HCT116 (cell line): ENCODE results near the gene TASP1. TPM values are rescaled to one million over a fixed set of nuclear protein-coding genes. Genes with fewer than 3 reads are reported as not detected.

Experiments
- ATAC-seq: fragments of 200-7000 bp; cut with Tn5 transposase; 2 replicates; pipeline ENCODE4 v1.9.1; 2020; ENCODE audit warnings: mild to moderate bottlenecking, moderate library complexity
- BruUV-seq: library from RNA; stranded (reverse); fragments of 400-500 nt; replicated peaks from 2 replicates; lab custom pipeline; 2021; lab: Mats Ljungman, UMichigan
- CTCF ChIA-PET: fragments of 300-600 bp; sonication (Branson Sonifier 250); formaldehyde crosslinking; loops from one replicate; lab custom pipeline; 2021; ENCODE audit warnings: antibody characterized with exemption; lab: Charles Lee
- POLR2A ChIA-PET: fragments of 300-600, 350-600 bp; sonication (Branson Sonifier 250); formaldehyde crosslinking; loops from one replicate; lab custom pipeline; 2021; ENCODE audit warnings: antibody characterized with exemption; lab: Charles Lee
- RAD21 ChIA-PET, 2 experiments: fragments of 300-600 bp; sonication (Branson Sonifier 250); formaldehyde crosslinking; loops; one replicate each; lab custom pipeline; 2023; ENCODE audit warnings: low total read pairs in 2 of 2; ENCODE audit not compliant: uncharacterized antibody in 2 of 2, unreplicated experiment in 2 of 2, low non-redundant PET in 1 of 2; lab: Charles Lee
- DNase-seq: peaks from one replicate; pipeline ENCODE4 v3.0.0-alpha.2; 2010; ENCODE audit warnings: low read depth, low spot score
- H2AFZ ChIP-seq: fragments of 200-600 bp; shearing (Covaris generic), sonication (generic); 2 replicates; pipeline ENCODE4 v1.6.1; 2017; ENCODE audit warnings: low read depth, mixed run types, mixed read lengths, antibody characterized with exemption, low read length; ENCODE audit not compliant: poor library complexity, severe bottlenecking
- H3K27ac ChIP-seq: 2 replicates; pipeline ENCODE4 v1.5.1; 2012; ENCODE audit warnings: low read depth, low read length
- H3K27me3 ChIP-seq: fragments of 200-600 bp; sonication (generic); 2 replicates; pipeline ENCODE4 v1.6.1; 2016; ENCODE audit warnings: mixed run types, low read length, mixed read lengths; ENCODE audit not compliant: insufficient read depth
- H3K36me3 ChIP-seq, 2 experiments: fragments of 200-500 bp in 1 of 2; fragments of 200-600 bp in 1 of 2; sonication (Bioruptor generic) in 1 of 2; sonication (generic) in 1 of 2; 2 replicates each; pipeline versions ENCODE4 v1.5.1 to v1.6.1; 2014 to 2016; ENCODE audit warnings: low read length in 2 of 2, inconsistent platforms in 1 of 2, mixed read lengths in 1 of 2, mixed run types in 1 of 2; ENCODE audit not compliant: insufficient read depth in 2 of 2, control insufficient read depth in 1 of 2
- H3K4me1 ChIP-seq, 2 experiments: fragments of 200-600 bp in 1 of 2; sonication (generic) in 1 of 2; 2 replicates each; pipeline versions ENCODE4 v1.5.1 to v1.6.1; 2012 to 2017; ENCODE audit warnings: low read length in 2 of 2, inconsistent platforms in 1 of 2, mild to moderate bottlenecking in 1 of 2, mixed read lengths in 1 of 2, mixed run types in 1 of 2, moderate library complexity in 1 of 2; ENCODE audit not compliant: insufficient read depth in 2 of 2, control insufficient read depth in 1 of 2
- H3K4me2 ChIP-seq: fragments of 200-600 bp; sonication (generic); 2 replicates; pipeline ENCODE4 v1.6.1; 2017; ENCODE audit warnings: mixed run types, low read length, mixed read lengths
- H3K4me3 ChIP-seq, 2 experiments: fragments of 200-600 bp in 1 of 2; sonication (generic) in 1 of 2; replicated peaks in 1 of 2; 2 replicates each; pipeline ENCODE4 v1.5.1; 2011 to 2016; ENCODE audit warnings: low read length in 2 of 2, control low read depth in 1 of 2, low read depth in 1 of 2, mild to moderate bottlenecking in 1 of 2, mixed read lengths in 1 of 2, mixed run types in 1 of 2
- H3K79me2 ChIP-seq: fragments of 200-600 bp; sonication (generic); 2 replicates; pipeline ENCODE4 v1.6.1; 2017; ENCODE audit warnings: mild to moderate bottlenecking, mixed run types, low read length, moderate library complexity, mixed read lengths; ENCODE audit not compliant: insufficient read depth
- H3K9ac ChIP-seq: fragments of 200-600 bp; sonication (generic); 2 replicates; pipeline ENCODE4 v1.6.1; 2016; ENCODE audit warnings: low read length, mixed read lengths
- H3K9me2 ChIP-seq: fragments of 200-600 bp; sonication (generic), shearing (Covaris generic); 2 replicates; pipeline ENCODE4 v1.6.1; 2017; ENCODE audit warnings: mixed run types, mild to moderate bottlenecking, moderate library complexity; ENCODE audit not compliant: insufficient read depth
- H3K9me3 ChIP-seq, 2 experiments: fragments of 200-500 bp in 1 of 2; fragments of 200-600 bp in 1 of 2; sonication (Bioruptor generic) in 1 of 2; sonication (generic) in 1 of 2; 2 replicates each; pipeline ENCODE4 v1.6.1; 2014 to 2017; ENCODE audit warnings: low read length in 2 of 2, mixed read lengths in 2 of 2, inconsistent platforms in 1 of 2, low read depth in 1 of 2, mild to moderate bottlenecking in 1 of 2, mixed run types in 1 of 2, moderate library complexity in 1 of 2; ENCODE audit not compliant: control insufficient read depth in 1 of 2, insufficient read depth in 1 of 2
- H4K20me1 ChIP-seq: fragments of 200-600 bp; sonication (generic), shearing (Covaris generic); 2 replicates; pipeline ENCODE4 v1.6.1; 2017; ENCODE audit warnings: mixed run types, mild to moderate bottlenecking, moderate library complexity; ENCODE audit not compliant: insufficient read depth
- CBX3 ChIP-seq: IDR thresholded peaks from 2 replicates; pipeline ENCODE4 v1.6.1; 2012; ENCODE audit warnings: low read depth
- CEBPB ChIP-seq: IDR thresholded peaks from 2 replicates; pipeline ENCODE4 v1.6.1; 2012; ENCODE audit warnings: low read depth
- EZH2 ChIP-seq: fragments of 200-600 bp; sonication (generic); IDR thresholded peaks from 2 replicates; pipeline ENCODE4 v1.6.1; 2017; ENCODE audit warnings: antibody characterized with exemption, mixed run types
- EZH2phosphoT487 ChIP-seq: fragments of 200-600 bp; IDR thresholded peaks from 2 replicates; pipeline ENCODE4 v1.6.1; 2018; ENCODE audit warnings: antibody characterized with exemption, borderline replicate concordance
- JUND ChIP-seq: IDR thresholded peaks from 2 replicates; pipeline ENCODE4 v1.6.1; 2012
- POLR2A ChIP-seq: IDR thresholded peaks from 2 replicates; pipeline ENCODE4 v1.7.0; 2011; ENCODE audit warnings: borderline replicate concordance; ENCODE audit not compliant: insufficient read depth, insufficient read length; ENCODE audit errors: extremely low read depth
- REST ChIP-seq: IDR thresholded peaks from 2 replicates; pipeline ENCODE4 v1.6.1; 2012; ENCODE audit warnings: low read depth
- SIN3A ChIP-seq: IDR thresholded peaks from 2 replicates; pipeline ENCODE4 v1.6.1; 2012; ENCODE audit warnings: low read depth
- SRF ChIP-seq: IDR thresholded peaks from 2 replicates; pipeline ENCODE4 v1.6.1; 2012; ENCODE audit warnings: low read depth
- TCF7L2 ChIP-seq: IDR thresholded peaks from 2 replicates; pipeline ENCODE4 v1.7.0; 2011; ENCODE audit warnings: borderline replicate concordance, inconsistent platforms; ENCODE audit not compliant: insufficient read depth, insufficient read length; ENCODE audit errors: extremely low read depth
- ZFX ChIP-seq: fragments of 450-650 bp; IDR thresholded peaks from 2 replicates; pipeline ENCODE4 v1.6.1; 2017
- ZNF274 ChIP-seq: fragments of 200-500 bp; sonication (Bioruptor generic); IDR thresholded peaks from 2 replicates; pipeline ENCODE4 v1.6.1; 2014; ENCODE audit warnings: mild to moderate bottlenecking, low read depth, low read length, inconsistent platforms
- intact Hi-C: fragments of 100-400 bp; cut with micrococcal nuclease; formaldehyde crosslinking; loops from 2 replicates; pipeline ENCODE4 v1.10.0; 2022
- total RNA-seq: library from RNA; stranded (reverse); gene quantifications from one replicate; pipeline ENCODE4 v1.2.1, GENCODE V29; 2021; ENCODE audit not compliant: unreplicated experiment

TASP1 gene
- total RNA-seq, 1 experiment from 2014 or later, result 19.1 TPM

GRCh38 chr20:13670160-13670559, 31.4 kb upstream of the TASP1 start:
- no peak for DNase-seq
- H3K9me3 ChIP-seq, result no peaks in the 10 kb centered on the region
- H3K79me2 ChIP-seq, result no peaks in the 10 kb centered on the region
- BruUV-seq, result no TSS peak
- no peaks in the 10 kb centered on the region for H4K20me1 ChIP-seq
- no peak overlapping the region for H2AFZ ChIP-seq
- no peaks in the 10 kb centered on the region for H3K27me3 ChIP-seq
- H3K4me1 ChIP-seq, result no peaks in the 10 kb centered on the region
- H3K27ac ChIP-seq, result no peak overlapping the region
- no peak overlapping the region for H3K9ac ChIP-seq
- ATAC-seq, result no peak
- intact Hi-C loops, result no loop called here
- POLR2A ChIA-PET, result no interaction called here
- RAD21 ChIA-PET, result no interaction called here
- H3K4me3 ChIP-seq, result no peak overlapping the region
- H3K36me3 ChIP-seq, result no peaks in the 10 kb centered on the region
- CTCF ChIA-PET, result no interaction called here
- TF ChIP-seq SIN3A, result no peak
- no peak for TF ChIP-seq ZFX
- no peak for TF ChIP-seq SRF
- no peak for TF ChIP-seq EZH2
- TF ChIP-seq JUND, result no peak
- no peak for TF ChIP-seq CBX3
- no peaks in the 10 kb centered on the region for H3K9me2 ChIP-seq
- H3K4me2 ChIP-seq, result no peak overlapping the region

GRCh38 chr20:13665709-13666395, 27.1 kb upstream of the TASP1 start:
- TF ChIP-seq CEBPB, result no peak
- TF ChIP-seq TCF7L2, result no peak
- TF ChIP-seq EZH2phosphoT487, result no peak
- no peak for TF ChIP-seq POLR2A
- no peak for TF ChIP-seq ZNF274
- TF ChIP-seq REST, result no peak
- H3K9ac ChIP-seq, result no peak overlapping the region
- H4K20me1 ChIP-seq, result no peaks in the 10 kb centered on the region
- no peak for DNase-seq
- H3K4me1 ChIP-seq, result no peaks in the 10 kb centered on the region
- intact Hi-C loops, result no loop called here
- POLR2A ChIA-PET, result no interaction called here
- no peak overlapping the region for H3K4me3 ChIP-seq
- CTCF ChIA-PET, result interaction anchor here (1.5 kb wide), 1 partner anchor 13 kb away, joined by 3 read pairs; no protein-coding TSS in a partner anchor
- no peaks in the 10 kb centered on the region for H3K36me3 ChIP-seq
- H3K27ac ChIP-seq, result no peak overlapping the region
- no peak overlapping the region for H2AFZ ChIP-seq
- no peaks in the 10 kb centered on the region for H3K27me3 ChIP-seq
- RAD21 ChIA-PET, result no interaction called here
- no peaks in the 10 kb centered on the region for H3K9me3 ChIP-seq
- H3K9me2 ChIP-seq, result no peaks in the 10 kb centered on the region
- no peak overlapping the region for H3K4me2 ChIP-seq
- no TSS peak for BruUV-seq
- no peaks in the 10 kb centered on the region for H3K79me2 ChIP-seq
- no peak for ATAC-seq
